ENCODE results near the gene TTC8. TPM values are rescaled to one million over a fixed set of nuclear protein-coding genes. Genes with fewer than 3 reads are reported as not detected.

The TTC8 gene
- total RNA-seq, 1 experiment from 2014 or later, result 12.4 TPM

DNA sequence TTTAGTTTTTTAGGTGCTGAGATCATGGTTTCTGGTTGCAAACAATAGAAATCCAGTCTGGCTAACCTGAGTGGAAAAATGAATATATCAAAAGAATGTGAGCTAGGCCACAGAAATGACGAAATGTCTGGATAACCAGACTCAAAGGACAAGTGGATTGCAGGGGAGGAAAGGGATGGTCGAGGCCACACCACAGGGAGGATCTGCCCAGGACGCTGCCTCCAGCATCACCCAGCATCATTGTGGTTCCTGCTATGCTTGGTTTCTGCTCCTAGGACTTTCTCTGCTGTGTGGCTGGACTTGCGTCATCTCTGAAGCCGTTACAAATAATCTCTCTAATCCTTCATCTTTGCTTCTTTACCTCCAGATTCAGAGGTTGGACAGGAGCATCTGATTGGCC, 80.4 kb downstream of the TTC8 start:
- no TSS peak for BruUV-seq (replicated peaks)
- Histone ChIP-seq H3K4me3 (ENCODE audit: low read depth in 2 of 2, low read length in 2 of 2) (no peak overlapping the region), H3K9me3 (ENCODE audit: control insufficient read depth, insufficient read depth, low read depth, low read length) (no peaks in the 10 kb centered on the region), H3K27me3 (ENCODE audit: control insufficient read depth, insufficient read depth, low read length) (no peaks in the 10 kb centered on the region), H3K27ac (ENCODE audit: low read length) (no peak overlapping the region), H3K36me3 (ENCODE audit: control insufficient read depth, insufficient read depth, low read length) (no peaks in the 10 kb centered on the region), H3K4me1 (ENCODE audit: control insufficient read depth, insufficient read depth, low read length) (no peaks in the 10 kb centered on the region)
- in situ Hi-C loops (cut with HindIII; ENCODE audit: low pct_unique_long_range_greater_than_20kb, low sequenced_read_pairs) (no loop called here), intact Hi-C loops (cut with micrococcal nuclease; ENCODE audit: unreplicated experiment) (no loop called here)
- ATAC-seq, result no peak
- DNase-seq (ENCODE audit: low read depth, low spot score), result no peak
- TF ChIP-seq, protein P1, sequence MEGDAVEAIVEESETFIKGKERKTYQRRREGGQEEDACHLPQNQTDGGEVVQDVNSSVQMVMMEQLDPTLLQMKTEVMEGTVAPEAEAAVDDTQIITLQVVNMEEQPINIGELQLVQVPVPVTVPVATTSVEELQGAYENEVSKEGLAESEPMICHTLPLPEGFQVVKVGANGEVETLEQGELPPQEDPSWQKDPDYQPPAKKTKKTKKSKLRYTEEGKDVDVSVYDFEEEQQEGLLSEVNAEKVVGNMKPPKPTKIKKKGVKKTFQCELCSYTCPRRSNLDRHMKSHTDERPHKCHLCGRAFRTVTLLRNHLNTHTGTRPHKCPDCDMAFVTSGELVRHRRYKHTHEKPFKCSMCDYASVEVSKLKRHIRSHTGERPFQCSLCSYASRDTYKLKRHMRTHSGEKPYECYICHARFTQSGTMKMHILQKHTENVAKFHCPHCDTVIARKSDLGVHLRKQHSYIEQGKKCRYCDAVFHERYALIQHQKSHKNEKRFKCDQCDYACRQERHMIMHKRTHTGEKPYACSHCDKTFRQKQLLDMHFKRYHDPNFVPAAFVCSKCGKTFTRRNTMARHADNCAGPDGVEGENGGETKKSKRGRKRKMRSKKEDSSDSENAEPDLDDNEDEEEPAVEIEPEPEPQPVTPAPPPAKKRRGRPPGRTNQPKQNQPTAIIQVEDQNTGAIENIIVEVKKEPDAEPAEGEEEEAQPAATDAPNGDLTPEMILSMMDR (IDR thresholded peaks at IDR 0.05), result no peak
- TF ChIP-seq SIN3A (IDR thresholded peaks at IDR 0.05; ENCODE audit: borderline replicate concordance, insufficient read depth, low read depth, low read length) (no peak), POLR2AphosphoS5 (IDR thresholded peaks at IDR 0.05; ENCODE audit: low read depth, low read length) (no peak), TCF7L2 (IDR thresholded peaks at IDR 0.05; ENCODE audit: low read depth, low read length) (no peak)
- TF ChIP-seq, protein P2, sequence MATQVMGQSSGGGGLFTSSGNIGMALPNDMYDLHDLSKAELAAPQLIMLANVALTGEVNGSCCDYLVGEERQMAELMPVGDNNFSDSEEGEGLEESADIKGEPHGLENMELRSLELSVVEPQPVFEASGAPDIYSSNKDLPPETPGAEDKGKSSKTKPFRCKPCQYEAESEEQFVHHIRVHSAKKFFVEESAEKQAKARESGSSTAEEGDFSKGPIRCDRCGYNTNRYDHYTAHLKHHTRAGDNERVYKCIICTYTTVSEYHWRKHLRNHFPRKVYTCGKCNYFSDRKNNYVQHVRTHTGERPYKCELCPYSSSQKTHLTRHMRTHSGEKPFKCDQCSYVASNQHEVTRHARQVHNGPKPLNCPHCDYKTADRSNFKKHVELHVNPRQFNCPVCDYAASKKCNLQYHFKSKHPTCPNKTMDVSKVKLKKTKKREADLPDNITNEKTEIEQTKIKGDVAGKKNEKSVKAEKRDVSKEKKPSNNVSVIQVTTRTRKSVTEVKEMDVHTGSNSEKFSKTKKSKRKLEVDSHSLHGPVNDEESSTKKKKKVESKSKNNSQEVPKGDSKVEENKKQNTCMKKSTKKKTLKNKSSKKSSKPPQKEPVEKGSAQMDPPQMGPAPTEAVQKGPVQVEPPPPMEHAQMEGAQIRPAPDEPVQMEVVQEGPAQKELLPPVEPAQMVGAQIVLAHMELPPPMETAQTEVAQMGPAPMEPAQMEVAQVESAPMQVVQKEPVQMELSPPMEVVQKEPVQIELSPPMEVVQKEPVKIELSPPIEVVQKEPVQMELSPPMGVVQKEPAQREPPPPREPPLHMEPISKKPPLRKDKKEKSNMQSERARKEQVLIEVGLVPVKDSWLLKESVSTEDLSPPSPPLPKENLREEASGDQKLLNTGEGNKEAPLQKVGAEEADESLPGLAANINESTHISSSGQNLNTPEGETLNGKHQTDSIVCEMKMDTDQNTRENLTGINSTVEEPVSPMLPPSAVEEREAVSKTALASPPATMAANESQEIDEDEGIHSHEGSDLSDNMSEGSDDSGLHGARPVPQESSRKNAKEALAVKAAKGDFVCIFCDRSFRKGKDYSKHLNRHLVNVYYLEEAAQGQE (IDR thresholded peaks at IDR 0.05; ENCODE audit: insufficient read depth in 1 of 2, low read depth in 2 of 2, low read length in 1 of 2), result no peak
- POLR2A ChIA-PET, result no interaction called here
- CTCF ChIA-PET, result no interaction called here

DNA sequence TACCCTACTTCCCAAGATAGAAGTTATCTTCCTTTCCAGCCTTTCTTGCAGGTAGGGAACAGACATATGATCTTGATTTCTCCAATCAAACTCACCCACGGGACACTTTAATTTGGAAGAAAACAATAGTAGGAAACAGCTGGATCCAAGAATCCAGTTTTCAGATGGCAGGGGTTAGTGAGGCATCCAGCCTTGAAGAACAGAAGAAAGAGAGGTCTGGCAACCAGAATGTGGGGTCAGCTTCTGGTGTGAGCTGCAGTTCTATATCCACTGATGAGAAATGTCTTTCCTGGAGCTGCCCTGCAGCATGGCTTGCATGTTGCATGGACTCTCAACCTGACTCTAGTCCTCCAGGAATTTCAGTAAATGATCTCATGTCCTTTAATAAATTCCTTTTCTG, 83.8 kb downstream of the TTC8 start:
- CTCF ChIA-PET, result no interaction called here
- Histone ChIP-seq H3K27ac (ENCODE audit: low read length) (no peak overlapping the region), H3K36me3 (ENCODE audit: control insufficient read depth, insufficient read depth, low read length) (no peaks in the 10 kb centered on the region), H3K4me1 (ENCODE audit: control insufficient read depth, insufficient read depth, low read length) (no peaks in the 10 kb centered on the region), H3K27me3 (ENCODE audit: control insufficient read depth, insufficient read depth, low read length) (no peaks in the 10 kb centered on the region), H3K9me3 (ENCODE audit: control insufficient read depth, insufficient read depth, low read depth, low read length) (no peaks in the 10 kb centered on the region), H3K4me3 (ENCODE audit: low read depth in 2 of 2, low read length in 2 of 2) (no peak overlapping the region)
- TF ChIP-seq TCF7L2 (IDR thresholded peaks at IDR 0.05; ENCODE audit: low read depth, low read length) (no peak), POLR2AphosphoS5 (IDR thresholded peaks at IDR 0.05; ENCODE audit: low read depth, low read length) (no peak), SIN3A (IDR thresholded peaks at IDR 0.05; ENCODE audit: borderline replicate concordance, insufficient read depth, low read depth, low read length) (no peak)
- TF ChIP-seq, protein P1 (IDR thresholded peaks at IDR 0.05), result no peak
- TF ChIP-seq, protein P2 (IDR thresholded peaks at IDR 0.05; ENCODE audit: insufficient read depth in 1 of 2, low read depth in 2 of 2, low read length in 1 of 2), result no peak
- intact Hi-C loops (cut with micrococcal nuclease; ENCODE audit: unreplicated experiment) (no loop called here), in situ Hi-C loops (cut with HindIII; ENCODE audit: low pct_unique_long_range_greater_than_20kb, low sequenced_read_pairs) (no loop called here)
- no peak for DNase-seq (ENCODE audit: low read depth, low spot score)
- ATAC-seq, result no peak
- POLR2A ChIA-PET, result no interaction called here
- no TSS peak for BruUV-seq (replicated peaks)
